Esophagus squamous epithelium (tissue), 4 donors: ENCODE results near the gene GAS7.

ENCODE experiments used
- POLR2A ChIP-seq, 4 donors: fragments of 450-650 bp; IDR thresholded peaks; one replicate each; pipeline ENCODE4 v1.6.1; 2017; ENCODE audit warnings: antibody characterized with exemption in 4 of 4, mild to moderate bottlenecking in 4 of 4, moderate library complexity in 3 of 4
- TF ChIP-seq, protein P1 (sequence below), 6 experiments: fragments of 450-650 bp in 4 of 6; fragments of 200-600 bp in 2 of 6; sonication (generic) in 2 of 6; IDR thresholded peaks; one replicate each; pipeline ENCODE4 v1.5.1; 2016 to 2019; ENCODE audit warnings: antibody characterized with exemption in 6 of 6, mild to moderate bottlenecking in 4 of 6, moderate library complexity in 4 of 6

DNA sequence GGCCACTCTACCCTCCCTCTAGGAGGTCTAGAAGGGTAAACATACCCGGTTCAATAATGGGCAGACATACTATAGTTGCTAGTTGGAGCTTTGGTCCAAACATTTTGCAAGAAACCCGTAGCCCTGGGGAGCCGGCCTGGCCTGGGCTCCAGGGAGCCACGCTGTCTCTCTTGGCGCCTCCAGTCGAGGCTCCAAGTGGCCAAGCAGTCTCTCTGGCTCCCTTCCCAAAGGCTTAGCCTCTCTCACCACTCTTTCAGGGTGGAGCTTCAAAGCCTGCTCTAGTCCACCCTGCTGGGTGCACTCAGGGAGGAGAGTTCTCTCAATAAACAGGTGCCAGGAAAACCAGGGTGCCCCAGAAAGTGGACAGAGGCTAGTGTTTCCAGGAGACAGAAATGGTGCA lies 325.6 kb downstream of the GAS7 start:
- TF ChIP-seq, protein P1, sequence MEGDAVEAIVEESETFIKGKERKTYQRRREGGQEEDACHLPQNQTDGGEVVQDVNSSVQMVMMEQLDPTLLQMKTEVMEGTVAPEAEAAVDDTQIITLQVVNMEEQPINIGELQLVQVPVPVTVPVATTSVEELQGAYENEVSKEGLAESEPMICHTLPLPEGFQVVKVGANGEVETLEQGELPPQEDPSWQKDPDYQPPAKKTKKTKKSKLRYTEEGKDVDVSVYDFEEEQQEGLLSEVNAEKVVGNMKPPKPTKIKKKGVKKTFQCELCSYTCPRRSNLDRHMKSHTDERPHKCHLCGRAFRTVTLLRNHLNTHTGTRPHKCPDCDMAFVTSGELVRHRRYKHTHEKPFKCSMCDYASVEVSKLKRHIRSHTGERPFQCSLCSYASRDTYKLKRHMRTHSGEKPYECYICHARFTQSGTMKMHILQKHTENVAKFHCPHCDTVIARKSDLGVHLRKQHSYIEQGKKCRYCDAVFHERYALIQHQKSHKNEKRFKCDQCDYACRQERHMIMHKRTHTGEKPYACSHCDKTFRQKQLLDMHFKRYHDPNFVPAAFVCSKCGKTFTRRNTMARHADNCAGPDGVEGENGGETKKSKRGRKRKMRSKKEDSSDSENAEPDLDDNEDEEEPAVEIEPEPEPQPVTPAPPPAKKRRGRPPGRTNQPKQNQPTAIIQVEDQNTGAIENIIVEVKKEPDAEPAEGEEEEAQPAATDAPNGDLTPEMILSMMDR (IDR thresholded peaks at IDR 0.05): no peak
- no peak for TF ChIP-seq POLR2A (IDR thresholded peaks at IDR 0.05)
